Stimulated activated CD8-positive, alpha-beta memory T cell treated with anti-CD3 and anti-CD28 coated beads, Interleukin-12 subunit alpha, Interleukin-12 subunit beta, amount 100 ng/mL, for 1 hour (primary cell): ENCODE data around the gene OR5T2.
"Not testable (repeated sequence)": the region's sequence is repeated elsewhere in the genome, so short reads cannot be mapped to it uniquely, and the experiment has no call there.

Experiments used
- DNase-seq: peaks from one replicate; pipeline ENCODE4 v3.0.0-alpha.2; 2020; ENCODE audit warnings: low read depth

The OR5T2 gene

GRCh38 chr11:56234155-56234554, at the start of gene OR5T2:
OR5T2 (minus strand) TSS chr11:56234255; CDS start chr11:56233062, 1,193 bp downstream.
- DNase-seq, result no peak

GRCh38 chr11:56273854-56274253, 39.8 kb upstream of the OR5T2 start, which contains the start of gene OR5T1:
OR5T1 (plus strand) TSS chr11:56274154; CDS start chr11:56275639, 1,485 bp downstream.
- DNase-seq, result no peak

- no peak for DNase-seq
These were observed 37.0 kb upstream of the OR5T2 start for GRCh38 chr11:56271092-56271491.

GRCh38 chr11:56251954-56252353, 17.9 kb upstream of the OR5T2 start, which contains the start of gene OR5T3:
OR5T3 (plus strand) TSS chr11:56252254; CDS start chr11:56252254, 0 bp downstream.
- DNase-seq, result no peak

- not testable (repeated sequence) for DNase-seq
These were observed 14.3 kb downstream of the OR5T2 start for GRCh38 chr11:56219735-56220134.

- no peak for DNase-seq
These were observed 19.5 kb downstream of the OR5T2 start for GRCh38 chr11:56214537-56214936.

- DNase-seq, result no peak
These were observed 26.3 kb downstream of the OR5T2 start for GRCh38 chr11:56207790-56208189.

GRCh38 chr11:56197367-56197766, 36.7 kb downstream of the OR5T2 start:
- DNase-seq, result no peak

- DNase-seq, result no peak
These were observed 37.4 kb downstream of the OR5T2 start for GRCh38 chr11:56196705-56197104.

GRCh38 chr11:56188602-56189001, 45.5 kb downstream of the OR5T2 start:
- no peak for DNase-seq

- no peak for DNase-seq
These were observed 50.6 kb downstream of the OR5T2 start for GRCh38 chr11:56183459-56183858.
